Heart left ventricle (tissue), 16 donors: ENCODE measurements around the gene ZNF775. TPM values are rescaled to one million over a fixed set of nuclear protein-coding genes. Genes with fewer than 3 reads are reported as not detected.

Experiments used
- ATAC-seq, 4 donors: fragments of 200-7000 bp; cut with Tn5 transposase; one replicate each; pipeline ENCODE4 v1.9.1; 2020 to 2022; ENCODE audit warnings: moderate library complexity in 4 of 4, mild to moderate bottlenecking in 3 of 4, moderate number of reproducible peaks in 1 of 4
- DNase-seq, 5 donors: peaks; one replicate each; pipeline ENCODE4 v3.0.0-alpha.2; 2020
- H3K27ac ChIP-seq, 12 donors: fragments of 200-600 bp; sonication (generic) in 4 of 12; one replicate each; pipeline versions ENCODE4 v1.5.0 to v1.8.0; 2016 to 2022; ENCODE audit warnings: mild to moderate bottlenecking in 2 of 12
- H3K27me3 ChIP-seq, 9 donors: fragments of 200-600 bp; sonication (generic) in 2 of 9; one replicate each; pipeline versions ENCODE4 v1.5.1 to v1.8.0; 2016 to 2022; ENCODE audit warnings: mild to moderate bottlenecking in 3 of 9
- H3K36me3 ChIP-seq, 9 donors: fragments of 200-600 bp; sonication (generic) in 2 of 9; one replicate each; pipeline versions ENCODE4 v1.5.0 to v1.8.0; 2018 to 2022; ENCODE audit warnings: mild to moderate bottlenecking in 2 of 9
- H3K4me1 ChIP-seq, 12 donors: fragments of 200-600 bp; sonication (generic) in 4 of 12; one replicate each; pipeline versions ENCODE4 v1.5.0 to v1.8.0; 2016 to 2022; ENCODE audit warnings: mild to moderate bottlenecking in 3 of 12
- H3K4me3 ChIP-seq, 12 donors: fragments of 200-600 bp; sonication (generic) in 4 of 12; one replicate each; pipeline versions ENCODE4 v1.5.0 to v1.8.0; 2017 to 2022; ENCODE audit warnings: mild to moderate bottlenecking in 9 of 12, moderate library complexity in 4 of 12
- H3K9me3 ChIP-seq, 12 donors: fragments of 200-600 bp; sonication (generic) in 4 of 12; one replicate each; pipeline versions ENCODE4 v1.5.0 to v1.8.0; 2016 to 2022; ENCODE audit warnings: mild to moderate bottlenecking in 1 of 12
- CTCF ChIP-seq, 12 donors: fragments of 200-600 bp; sonication (generic) in 4 of 12; IDR thresholded peaks; one replicate each; pipeline versions ENCODE4 v1.5.0 to v1.8.0; 2018 to 2022; ENCODE audit warnings: antibody characterized with exemption in 12 of 12, mild to moderate bottlenecking in 5 of 12
- POLR2A ChIP-seq, 2 donors: fragments of 450-650 bp; IDR thresholded peaks; one replicate each; pipeline ENCODE4 v1.6.1; 2017; ENCODE audit warnings: antibody characterized with exemption in 2 of 2, mild to moderate bottlenecking in 2 of 2, moderate library complexity in 2 of 2
- WGBS, 4 donors: extraction: QIAGEN DNeasy Blood & Tissue Kit in 2 of 4; methylation state at CpG; one replicate each; pipeline versions ENCODE4 v1.1.5 to v1.1.7; 2013 to 2018; 5-methylcytosine and 5-hydroxymethylcytosine counted together
- intact Hi-C, 10 donors: fragments of 100-400 bp; cut with DNase I; formaldehyde crosslinking; loops; one replicate each; pipeline versions ENCODE4 v1.11.1 to v1.14.2; 2022
- long read RNA-seq, 3 donors: library from polyadenylated mRNA; unstranded; transcript quantifications; one replicate each; pipeline ENCODE4 v2.0.0, GENCODE V29; 2020 to 2021
- polyA plus RNA-seq, 2 donors: library from polyadenylated mRNA; stranded (reverse); fragments of 200-250 nt; gene quantifications; one replicate each; pipeline ENCODE4 v1.2.3, GENCODE V29; 2013
- total RNA-seq, 9 donors: library from RNA; depleted of rRNA in 2 of 9; stranded (reverse); fragments of >200 nt in 2 of 9; fragmentation: NEBNext Ultra II Directional in 3 of 9; extraction: Animal tissue kit (Norgen Biotek cat#: 25700) in 3 of 9; gene quantifications; one replicate each; pipeline versions ENCODE4 v1.1.0 to v1.2.4, GENCODE V29; 2016 to 2023
- donor health status: ischemic (EF 13 %, LVEDD 7.1; RV severe dilation, severe dysfunction).
- donor health status: healthy with polysubstance abuse.
- donor health status: DM: no; HTN: yes; CAD: no.
- donor health status: DM: no; HTN: no; CAD: no.
- donor health status: ischemic (EF 25% LVEDD 6.9; RV normal size, moderate dysfunction).
- donor health status: ischemic (EF 25% LVEDD 5.7; RV mildly dilated, moderate dysfunction).
- donor health status: healthy.
- donor health status: DM: yes; HTN: yes; CAD: no.
- donor health status: ischemic (EF 35%, LVEDD 5.7; RV mildly dilated, moderate dysfunction).
- donor health status: nonischemic (EF 11% LVEDD 7.7; RV severe dilation, severe dysfunction).
- donor health status: DM: yes; HTN: yes; CAD: no.
- donor health status: PGD.
- donor health status: ischemic (EF 29% LVEDD 5.4; RV normal size, mild dysfunction).
- donor health status: nonischemic (EF 23%, LVEDD 6.1; RV moderate dilation, normal function).

The ZNF775 gene
- total RNA-seq: 1 to 10 TPM; 2.1 to 5.0 (median 3.3) TPM
- 1 to 10 TPM; 1.8 to 4.4 TPM for polyA plus RNA-seq
- long read RNA-seq, donor 1, transcript ZNF775-201 (3 exons, 2,257 nt): major isoform, 5 of 14 reads
- long read RNA-seq, donor 1, partial matches to known transcripts: 0 of 14 reads
- long read RNA-seq, donor 1, other reads (novel, unspliced or antisense): 9 of 14 reads
- long read RNA-seq, donor 2: 0 reads
- long read RNA-seq, donor 3, transcript ZNF775-201 (3 exons, 2,257 nt): major isoform, 5 of 14 reads
- long read RNA-seq, donor 3, partial matches to known transcripts: 8 of 14 reads
- long read RNA-seq, donor 3, other reads (novel, unspliced or antisense): 1 of 14 reads

DNA sequence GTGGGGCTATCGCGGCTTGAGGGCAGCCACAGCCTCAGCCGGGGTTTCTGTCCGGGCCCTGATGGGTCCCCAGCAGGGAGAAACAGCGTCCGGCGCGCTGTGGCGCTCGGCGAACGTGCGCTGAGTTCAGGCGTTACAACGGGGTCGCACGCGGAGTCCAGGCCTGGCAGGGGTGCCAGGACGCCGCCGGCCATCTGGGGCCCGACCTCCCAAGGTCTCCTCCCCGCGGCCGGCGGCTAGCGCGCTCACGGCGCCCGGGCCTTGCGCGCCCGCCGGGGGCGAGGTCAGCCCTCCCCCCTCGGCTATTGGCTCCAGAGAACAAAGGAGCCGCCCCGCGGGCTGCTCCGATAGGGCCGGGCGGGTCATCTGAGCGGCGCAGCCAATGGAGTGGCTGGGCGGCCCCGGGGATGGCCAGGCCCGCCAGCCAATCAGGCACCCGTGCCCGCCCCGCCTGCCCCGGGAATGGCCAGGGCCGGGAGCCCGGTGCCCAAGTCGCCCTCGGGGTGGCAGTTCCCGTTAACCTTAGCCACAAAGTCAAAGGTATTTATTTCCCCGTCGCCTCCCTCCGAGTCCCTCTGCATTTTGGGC is at the start of gene ZNF775:
Gene ZNF775 (plus strand): TSS at position 478 of the 588 bp plus-strand sequence. CDS start 9,141 bp downstream, outside the sequence.
- WGBS, 4 donors: 0 to 1% (median 1%) methylated on average over 21 to 60 of the region's 60 CpGs
- TF ChIP-seq POLR2A (IDR thresholded peaks at IDR 0.05) (peak; percentile 48 to 95), CTCF (IDR thresholded peaks at IDR 0.05) (peak in 2 of 12 donors; percentile 1 to 8)
- Histone ChIP-seq H3K4me1 (peaks cover 0 to 50% (median 21%) of the 10 kb centered on the region in 12 donors), H3K9me3 (no peaks in the 10 kb centered on the region), H3K4me3 (peak within 1 kb of the TSS; percentile 71 to 100 (median 86)), H3K27ac (peak within 1 kb of the TSS; percentile 81 to 99 (median 92)), H3K36me3 (peaks cover 0 to 11% (median 6%) of the 10 kb centered on the region in 9 donors), H3K27me3 (no peaks in the 10 kb centered on the region)
- ATAC-seq (peak; percentile 97 to 99 (median 98)), DNase-seq (peak; percentile 97 to 99 (median 98))
- intact Hi-C loops: loop anchor here in 1 of 10 donors (1.0 kb wide), 1 partner anchor 10 kb away; no protein-coding TSS in a partner anchor

GRCh38 chr7:150329331-150330120 is 49.6 kb upstream of the ZNF775 start:
- intact Hi-C loops: no loop called here
- no peak for TF ChIP-seq CTCF (IDR thresholded peaks at IDR 0.05)
- TF ChIP-seq POLR2A (IDR thresholded peaks at IDR 0.05): no peak
- whole genome bisulfite sequencing, 4 donors: 80 to 83% (median 82%) methylated on average over 22 of the region's 22 CpGs
- Histone ChIP-seq H3K27me3 (no peaks in the 10 kb centered on the region), H3K4me3 (no peak overlapping the region), H3K4me1 (peaks cover 0 to 8% (median 0%) of the 10 kb centered on the region in 12 donors), H3K27ac (no peak overlapping the region), H3K9me3 (no peaks in the 10 kb centered on the region), H3K36me3 (peaks cover 0 to 5% (median 0%) of the 10 kb centered on the region in 9 donors)
- no peak for DNase-seq
- no peak for ATAC-seq

GRCh38 chr7:150330211-150330885 is 48.8 kb upstream of the ZNF775 start:
- no peak for TF ChIP-seq POLR2A (IDR thresholded peaks at IDR 0.05)
- no peak for TF ChIP-seq CTCF (IDR thresholded peaks at IDR 0.05)
- intact Hi-C loops: no loop called here
- WGBS, 4 donors: 84 to 97% (median 93%) methylated on average over 9 to 19 of the region's 19 CpGs

More at GRCh38 chr7:150330211-150330885, 48.8 kb upstream of the ZNF775 start:
- ATAC-seq (no peak), DNase-seq (no peak)
- Histone ChIP-seq H3K4me3 (no peak overlapping the region), H3K27ac (no peak overlapping the region), H3K4me1 (peaks cover 0 to 1% (median 0%) of the 10 kb centered on the region in 12 donors), H3K9me3 (no peaks in the 10 kb centered on the region), H3K36me3 (peaks cover 0 to 5% (median 0%) of the 10 kb centered on the region in 9 donors), H3K27me3 (no peaks in the 10 kb centered on the region)
